ENCODE measurements around the gene XCR1.

DNA sequence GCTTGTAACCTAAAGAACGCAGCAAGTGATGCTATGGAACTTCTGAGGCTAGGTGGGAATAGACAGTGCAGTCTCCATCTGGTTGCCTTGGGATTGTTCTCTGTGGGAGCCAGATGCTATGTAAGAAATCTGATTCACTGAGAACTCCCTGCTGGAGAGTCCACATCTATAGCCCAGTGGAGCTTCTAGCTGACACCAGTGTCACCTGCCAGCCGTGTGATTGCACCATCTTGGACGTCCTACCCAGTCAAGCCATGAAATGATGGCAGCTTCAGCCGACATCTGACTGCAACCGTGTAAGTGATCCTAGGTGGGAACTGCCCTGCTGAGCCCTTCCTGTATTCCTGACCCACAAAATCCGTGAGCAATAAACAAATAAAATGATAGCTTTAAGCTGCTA, 19.2 kb downstream of the XCR1 start:
- no peak for TF ChIP-seq CTCF (IDR thresholded peaks at IDR 0.05)
- TF ChIP-seq, protein P1, sequence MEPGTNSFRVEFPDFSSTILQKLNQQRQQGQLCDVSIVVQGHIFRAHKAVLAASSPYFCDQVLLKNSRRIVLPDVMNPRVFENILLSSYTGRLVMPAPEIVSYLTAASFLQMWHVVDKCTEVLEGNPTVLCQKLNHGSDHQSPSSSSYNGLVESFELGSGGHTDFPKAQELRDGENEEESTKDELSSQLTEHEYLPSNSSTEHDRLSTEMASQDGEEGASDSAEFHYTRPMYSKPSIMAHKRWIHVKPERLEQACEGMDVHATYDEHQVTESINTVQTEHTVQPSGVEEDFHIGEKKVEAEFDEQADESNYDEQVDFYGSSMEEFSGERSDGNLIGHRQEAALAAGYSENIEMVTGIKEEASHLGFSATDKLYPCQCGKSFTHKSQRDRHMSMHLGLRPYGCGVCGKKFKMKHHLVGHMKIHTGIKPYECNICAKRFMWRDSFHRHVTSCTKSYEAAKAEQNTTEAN (CRISPR knock-in tag; IDR thresholded peaks at IDR 0.05): no peak
- no peak for TF ChIP-seq TCF7 (CRISPR knock-in tag; IDR thresholded peaks at IDR 0.05; ENCODE audit: low read depth)
- TF ChIP-seq EMX1 (CRISPR knock-in tag; IDR thresholded peaks at IDR 0.05): no peak
- TF ChIP-seq, protein P2, sequence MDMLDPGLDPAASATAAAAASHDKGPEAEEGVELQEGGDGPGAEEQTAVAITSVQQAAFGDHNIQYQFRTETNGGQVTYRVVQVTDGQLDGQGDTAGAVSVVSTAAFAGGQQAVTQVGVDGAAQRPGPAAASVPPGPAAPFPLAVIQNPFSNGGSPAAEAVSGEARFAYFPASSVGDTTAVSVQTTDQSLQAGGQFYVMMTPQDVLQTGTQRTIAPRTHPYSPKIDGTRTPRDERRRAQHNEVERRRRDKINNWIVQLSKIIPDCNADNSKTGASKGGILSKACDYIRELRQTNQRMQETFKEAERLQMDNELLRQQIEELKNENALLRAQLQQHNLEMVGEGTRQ (CRISPR knock-in tag; IDR thresholded peaks at IDR 0.05): no peak
- TF ChIP-seq CREB1 (CRISPR knock-in tag; IDR thresholded peaks at IDR 0.05): no peak
